Measurements from ENCODE around the gene RBBP9. TPM values are rescaled to one million over a fixed set of nuclear protein-coding genes. Genes with fewer than 3 reads are reported as not detected.

RBBP9 gene
- total RNA-seq, 2 experiments from 2014 or later, result 15.8 to 17.5 TPM

DNA sequence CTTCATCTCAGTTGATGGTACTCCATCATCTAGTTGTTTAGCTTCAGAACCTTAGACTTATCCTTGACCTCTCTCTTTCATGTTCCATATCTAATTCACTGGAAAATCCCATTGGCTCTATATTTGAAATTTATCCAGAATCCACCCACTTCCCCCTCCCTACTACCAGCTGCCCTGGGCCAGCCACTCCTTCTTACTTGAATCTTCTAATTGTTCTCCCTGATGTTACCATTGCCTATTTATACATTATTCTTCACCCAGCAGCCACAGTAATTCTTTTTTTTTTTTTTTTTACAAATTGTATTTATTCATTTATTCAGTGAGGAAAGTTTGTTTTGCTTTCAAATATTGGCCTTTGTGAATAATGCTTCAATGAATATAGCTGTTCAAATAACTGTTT, 18.9 kb upstream of the RBBP9 start:
- H3K36me3 Mint-ChIP-seq (ENCODE audit: low read depth), result peaks cover 20% of the 10 kb centered on the region
- intact Hi-C loops (cut with micrococcal nuclease), result no loop called here
- TF ChIP-seq, protein P1, sequence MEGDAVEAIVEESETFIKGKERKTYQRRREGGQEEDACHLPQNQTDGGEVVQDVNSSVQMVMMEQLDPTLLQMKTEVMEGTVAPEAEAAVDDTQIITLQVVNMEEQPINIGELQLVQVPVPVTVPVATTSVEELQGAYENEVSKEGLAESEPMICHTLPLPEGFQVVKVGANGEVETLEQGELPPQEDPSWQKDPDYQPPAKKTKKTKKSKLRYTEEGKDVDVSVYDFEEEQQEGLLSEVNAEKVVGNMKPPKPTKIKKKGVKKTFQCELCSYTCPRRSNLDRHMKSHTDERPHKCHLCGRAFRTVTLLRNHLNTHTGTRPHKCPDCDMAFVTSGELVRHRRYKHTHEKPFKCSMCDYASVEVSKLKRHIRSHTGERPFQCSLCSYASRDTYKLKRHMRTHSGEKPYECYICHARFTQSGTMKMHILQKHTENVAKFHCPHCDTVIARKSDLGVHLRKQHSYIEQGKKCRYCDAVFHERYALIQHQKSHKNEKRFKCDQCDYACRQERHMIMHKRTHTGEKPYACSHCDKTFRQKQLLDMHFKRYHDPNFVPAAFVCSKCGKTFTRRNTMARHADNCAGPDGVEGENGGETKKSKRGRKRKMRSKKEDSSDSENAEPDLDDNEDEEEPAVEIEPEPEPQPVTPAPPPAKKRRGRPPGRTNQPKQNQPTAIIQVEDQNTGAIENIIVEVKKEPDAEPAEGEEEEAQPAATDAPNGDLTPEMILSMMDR (IDR thresholded peaks at IDR 0.05), result no peak
- DNase-seq (no peak), ATAC-seq (no peak)
- ChIA-PET CTCF (no interaction called here), POLR2A (interaction anchor here (0.9 to 1.0 kb wide), 2 partner anchors 49 to 375 kb away, joined by 3 read pairs; partner anchors contain the start of gene POLR3F)
- H3K27ac Mint-ChIP-seq, result no peak overlapping the region
- H3K9me3 Mint-ChIP-seq, result no peaks in the 10 kb centered on the region
- peaks cover 16% of the 10 kb centered on the region for H3K4me1 Mint-ChIP-seq (ENCODE audit: low read depth)
- no peak overlapping the region for H3K4me3 Mint-ChIP-seq
- H3K27me3 Mint-ChIP-seq, result no peaks in the 10 kb centered on the region

DNA sequence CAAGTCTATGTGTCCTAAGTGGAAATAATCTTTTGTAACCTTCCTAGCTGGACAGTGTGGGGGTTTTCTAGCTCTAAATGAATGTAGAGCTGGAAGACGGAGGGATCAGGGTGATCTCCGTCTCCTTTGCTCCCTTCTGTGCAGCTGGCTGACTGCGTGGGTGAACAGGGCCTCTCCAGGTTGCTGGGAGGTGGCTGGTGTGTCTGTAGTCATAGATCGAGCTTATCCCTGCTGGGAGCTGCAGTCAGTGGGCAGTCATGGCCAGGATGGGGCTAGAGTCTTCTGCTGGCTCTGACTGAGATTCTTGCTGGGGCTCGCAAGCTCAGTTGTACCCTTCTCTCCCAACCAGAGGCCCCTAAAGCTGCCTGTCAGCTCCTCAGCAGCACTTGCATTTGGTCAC, 17.1 kb upstream of the RBBP9 start:
- CTCF ChIA-PET, result interaction anchor here (1.3 kb wide), 1 partner anchor 15 kb away, joined by 3 read pairs; no protein-coding TSS in a partner anchor
- DNase-seq, result no peak
- Mint-ChIP-seq H3K36me3 (ENCODE audit: low read depth) (peaks cover 37% of the 10 kb centered on the region), H3K27me3 (no peaks in the 10 kb centered on the region), H3K9me3 (no peaks in the 10 kb centered on the region), H3K4me3 (no peak overlapping the region), H3K4me1 (ENCODE audit: low read depth) (peaks cover 31% of the 10 kb centered on the region), H3K27ac (no peak overlapping the region)
- TF ChIP-seq, protein P1 (IDR thresholded peaks at IDR 0.05), result no peak
- no peak for ATAC-seq
- intact Hi-C loops (cut with micrococcal nuclease), result no loop called here
- POLR2A ChIA-PET, result interaction anchor here (0.6 kb wide), 1 partner anchor 21 kb away, joined by 3 read pairs; no protein-coding TSS in a partner anchor

DNA sequence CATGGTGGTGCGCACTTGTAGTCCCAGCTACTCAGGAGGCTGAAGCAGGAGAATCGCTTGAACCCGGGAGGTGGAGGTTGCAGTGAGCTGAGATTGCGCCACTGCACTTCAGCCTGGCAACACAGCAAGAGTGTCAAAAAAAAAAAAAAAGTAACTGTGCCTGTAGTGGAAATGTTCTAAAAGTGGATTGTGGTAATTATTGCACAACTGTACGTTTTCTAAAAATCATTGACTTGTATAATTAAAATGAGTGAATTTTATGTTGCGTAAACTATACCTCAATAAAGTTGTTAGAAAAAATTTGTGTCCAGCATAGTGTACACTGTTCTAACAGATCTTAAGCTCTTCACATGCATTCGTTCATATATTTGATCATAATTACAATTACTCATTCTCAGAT, 16.2 kb upstream of the RBBP9 start:
- Mint-ChIP-seq H3K27me3 (no peaks in the 10 kb centered on the region), H3K36me3 (ENCODE audit: low read depth) (peaks cover 41% of the 10 kb centered on the region), H3K9me3 (no peaks in the 10 kb centered on the region), H3K27ac (no peak overlapping the region), H3K4me1 (ENCODE audit: low read depth) (peaks cover 37% of the 10 kb centered on the region), H3K4me3 (no peak overlapping the region)
- intact Hi-C loops (cut with micrococcal nuclease), result no loop called here
- DNase-seq, result no peak
- CTCF ChIA-PET, result no interaction called here
- TF ChIP-seq, protein P1 (IDR thresholded peaks at IDR 0.05), result no peak
- ATAC-seq, result no peak
- POLR2A ChIA-PET, result interaction anchor here (1.3 kb wide), 1 partner anchor 47 kb away, joined by 4 read pairs; the partner anchor contains the start of genes DZANK1 and POLR3F

DNA sequence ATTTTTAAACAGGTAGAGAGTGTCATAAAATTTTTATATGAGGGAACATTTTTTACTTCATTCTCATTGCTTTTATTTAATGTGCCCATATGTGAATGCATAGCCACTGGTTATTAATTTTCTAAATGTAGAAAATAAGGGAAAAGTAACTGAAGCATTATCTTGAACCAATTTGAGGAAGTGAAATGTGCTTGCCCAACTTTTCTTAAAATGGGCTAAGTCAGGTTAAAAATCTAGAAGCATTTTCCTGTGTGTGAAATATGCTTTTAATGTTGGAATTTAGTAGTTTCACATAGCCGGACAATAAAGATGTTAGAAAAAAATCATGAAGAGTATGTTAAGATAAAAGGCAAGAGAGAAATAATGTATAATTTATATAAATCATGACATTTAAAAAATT, 14.5 kb upstream of the RBBP9 start:
- ATAC-seq, result no peak
- H3K27ac Mint-ChIP-seq, result no peak overlapping the region

More for the DNA sequence above, 14.5 kb upstream of the RBBP9 start:
- TF ChIP-seq, protein P1 (IDR thresholded peaks at IDR 0.05), result no peak
- no peaks in the 10 kb centered on the region for H3K9me3 Mint-ChIP-seq
- no peaks in the 10 kb centered on the region for H3K27me3 Mint-ChIP-seq
- H3K4me3 Mint-ChIP-seq, result no peak overlapping the region
- DNase-seq, result no peak
- peaks cover 44% of the 10 kb centered on the region for H3K36me3 Mint-ChIP-seq (ENCODE audit: low read depth)
- intact Hi-C loops (cut with micrococcal nuclease), result no loop called here
- peaks cover 44% of the 10 kb centered on the region for H3K4me1 Mint-ChIP-seq (ENCODE audit: low read depth)
- POLR2A ChIA-PET, result interaction anchor here (0.6 kb wide), 1 partner anchor 214 kb away, joined by 4 read pairs; no protein-coding TSS in a partner anchor
- CTCF ChIA-PET, result no interaction called here
